Measurements from ENCODE around the gene TMEM170A.
"Not testable (repeated sequence)": the region's sequence is repeated elsewhere in the genome, so short reads cannot be mapped to it uniquely, and the experiment has no call there.

TMEM170A gene, protein sequence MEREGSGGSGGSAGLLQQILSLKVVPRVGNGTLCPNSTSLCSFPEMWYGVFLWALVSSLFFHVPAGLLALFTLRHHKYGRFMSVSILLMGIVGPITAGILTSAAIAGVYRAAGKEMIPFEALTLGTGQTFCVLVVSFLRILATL

GRCh38 chr16:75464122-75464918 lies at the start of gene TMEM170A:
TSS of gene TMEM170A (minus strand) at chr16:75464689. CDS start at chr16:75464600, 89 bp downstream.
- no peak for TF ChIP-seq ZNF274 (IDR thresholded peaks at IDR 0.05; ENCODE audit: low read depth, low read length)
- H3K4me3 ChIP-seq (ENCODE audit: low read length): peak within 1 kb of the TSS; percentile 80

- TF ChIP-seq ZNF274 (IDR thresholded peaks at IDR 0.05; ENCODE audit: low read depth, low read length): no peak
- H3K4me3 ChIP-seq (ENCODE audit: low read length): no peak overlapping the region
Measured at GRCh38 chr16:75506574-75506973, 42.1 kb upstream of the TMEM170A start.

GRCh38 chr16:75506107-75506506 lies 41.6 kb upstream of the TMEM170A start:
- H3K4me3 ChIP-seq (ENCODE audit: low read length): no peak overlapping the region
- TF ChIP-seq ZNF274 (IDR thresholded peaks at IDR 0.05; ENCODE audit: low read depth, low read length): no peak

GRCh38 chr16:75503801-75504200 lies 39.3 kb upstream of the TMEM170A start:
- H3K4me3 ChIP-seq (ENCODE audit: low read length): no peak overlapping the region
- no peak for TF ChIP-seq ZNF274 (IDR thresholded peaks at IDR 0.05; ENCODE audit: low read depth, low read length)

DNA sequence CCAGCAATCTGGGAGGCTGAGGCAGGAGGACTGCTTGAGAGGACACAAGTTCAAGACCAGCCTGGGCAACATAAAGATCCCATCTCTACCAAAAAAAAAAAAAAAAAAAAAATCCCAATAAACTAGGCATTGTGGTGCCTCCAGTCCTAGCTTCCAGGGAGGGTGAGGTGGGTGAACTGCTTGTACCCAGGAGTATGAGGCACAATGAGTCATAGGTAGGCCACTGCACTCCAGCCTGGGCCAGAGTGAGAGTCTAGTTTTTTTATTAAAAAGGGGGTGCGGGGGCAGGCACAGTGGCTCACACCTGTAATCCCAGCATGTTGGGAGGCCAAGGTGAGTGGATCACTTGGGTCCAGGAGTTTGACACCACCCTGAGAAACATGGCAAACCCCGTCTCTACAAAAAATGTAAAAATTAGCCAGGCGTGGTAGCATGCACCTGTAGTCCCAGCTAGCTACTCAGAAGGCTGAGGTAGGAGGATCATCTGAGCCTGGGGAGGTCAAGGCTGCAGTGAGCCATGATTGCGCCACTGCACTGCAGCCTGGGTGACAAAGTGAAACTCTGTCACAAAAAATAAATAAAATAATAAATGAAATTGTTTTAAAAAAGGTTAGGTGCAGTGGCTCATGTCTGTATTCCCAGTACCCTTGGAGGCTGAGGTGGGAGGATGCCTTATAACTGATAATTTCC lies 38.6 kb upstream of the TMEM170A start:
- no peak for TF ChIP-seq ZNF274 (IDR thresholded peaks at IDR 0.05; ENCODE audit: low read depth, low read length)
- H3K4me3 ChIP-seq (ENCODE audit: low read length): no peak overlapping the region

DNA sequence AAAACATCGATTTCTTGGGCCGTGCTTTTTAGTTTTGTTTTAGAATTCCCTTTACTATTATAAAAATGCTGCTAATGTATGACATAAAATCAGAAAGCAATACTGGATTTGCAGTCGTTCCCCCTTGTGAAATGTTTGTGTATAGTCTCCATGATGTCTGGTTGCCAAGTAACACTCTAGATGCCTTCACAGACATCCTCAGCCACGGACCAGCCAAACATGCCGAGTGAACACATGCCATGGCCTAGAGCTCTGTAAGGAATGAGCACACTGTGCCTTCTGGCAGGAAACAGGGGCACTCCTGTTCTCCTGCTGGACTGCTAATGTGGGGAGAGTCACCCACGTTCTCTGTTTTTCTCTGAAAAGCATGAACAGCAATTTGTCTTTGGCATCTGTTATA lies 37.3 kb upstream of the TMEM170A start:
- not testable (repeated sequence) for H3K4me3 ChIP-seq (ENCODE audit: low read length)

DNA sequence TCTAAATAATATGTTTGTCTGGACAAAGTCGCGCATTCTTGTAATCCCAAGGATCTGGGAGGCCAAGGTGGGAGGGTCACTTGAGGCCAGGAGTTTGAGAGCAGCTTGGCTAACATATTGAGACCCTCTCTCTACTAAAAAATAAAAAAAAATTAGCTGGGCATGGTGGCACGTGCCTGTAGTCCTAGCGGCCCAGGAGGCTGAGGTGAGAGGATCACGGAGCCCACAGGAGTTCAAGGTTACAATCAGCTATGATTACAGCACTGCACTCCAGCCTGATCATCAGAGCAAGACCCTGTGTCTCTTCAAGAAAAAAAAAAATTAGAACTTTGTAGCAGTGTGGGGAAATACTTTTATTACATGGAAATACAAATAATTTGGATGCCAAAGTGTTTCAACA lies 36.9 kb upstream of the TMEM170A start:
- no peak overlapping the region for H3K4me3 ChIP-seq (ENCODE audit: low read length)
- no peak for TF ChIP-seq ZNF274 (IDR thresholded peaks at IDR 0.05; ENCODE audit: low read depth, low read length)

GRCh38 chr16:75498605-75499322 lies 34.3 kb upstream of the TMEM170A start:
- not testable (repeated sequence) for H3K4me3 ChIP-seq (ENCODE audit: low read length)

GRCh38 chr16:75497558-75497957 lies 33.1 kb upstream of the TMEM170A start:
- no peak overlapping the region for H3K4me3 ChIP-seq (ENCODE audit: low read length)
- no peak for TF ChIP-seq ZNF274 (IDR thresholded peaks at IDR 0.05; ENCODE audit: low read depth, low read length)

DNA sequence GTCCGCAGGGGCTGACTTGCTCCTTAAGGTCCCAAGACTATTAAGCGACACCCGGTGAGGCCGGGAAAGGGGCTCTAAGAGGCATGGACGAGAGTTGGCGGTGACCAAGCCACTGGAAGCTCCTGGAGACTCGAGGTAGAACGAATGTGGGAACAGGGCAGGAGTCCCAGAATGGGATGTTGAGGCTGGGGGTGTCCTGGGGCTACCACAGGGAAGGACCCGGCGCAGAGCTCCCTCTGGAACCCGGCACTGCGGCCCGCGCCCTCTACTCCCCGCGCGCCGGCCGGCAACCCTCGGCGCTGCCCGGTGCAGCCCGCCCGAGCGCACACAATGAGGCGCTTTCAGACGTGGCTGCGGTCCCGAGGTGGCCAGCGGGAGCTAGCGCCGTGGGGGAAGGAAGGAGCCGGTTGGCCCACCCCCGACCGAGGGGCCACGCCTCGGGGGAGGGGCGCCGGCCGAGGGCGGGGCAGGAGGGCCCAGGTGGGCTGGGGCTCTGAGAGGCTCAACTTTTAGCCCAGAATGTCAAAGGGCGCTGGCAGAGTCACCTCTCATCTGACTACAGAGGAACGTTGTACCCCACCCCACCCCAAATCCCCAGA lies 30.7 kb upstream of the TMEM170A start, which contains the start of gene CHST6:
Gene CHST6, minus strand, starts transcription at position 366 of the 599 bp plus-strand sequence. CDS start 15,613 bp downstream, outside the sequence.
- peak within 1 kb of the TSS; percentile 16; the same call in 1 of the 2 replicates for H3K4me3 ChIP-seq (ENCODE audit: low read length)
- TF ChIP-seq ZNF274 (IDR thresholded peaks at IDR 0.05; ENCODE audit: low read depth, low read length): no peak

DNA sequence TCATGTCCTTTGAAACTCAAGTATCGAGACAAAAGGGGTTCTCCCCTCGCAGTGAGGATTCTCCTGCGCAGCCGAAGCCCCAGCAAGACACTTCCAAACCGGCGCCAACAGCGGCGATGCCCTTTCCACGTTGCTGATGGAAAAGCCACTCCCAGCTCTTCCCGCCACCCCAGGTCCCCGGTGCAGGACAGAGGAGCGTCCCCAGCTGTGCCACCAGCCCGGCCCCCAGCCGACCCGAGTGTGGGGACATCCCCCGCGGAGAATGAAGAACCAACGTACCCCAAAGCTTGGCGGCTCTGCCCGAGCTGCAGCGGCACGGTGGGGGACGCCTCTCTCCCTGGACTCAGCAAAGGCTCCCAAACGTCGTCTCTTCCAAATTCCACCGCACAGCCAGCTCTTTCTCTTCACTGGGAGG lies 30.2 kb upstream of the TMEM170A start:
- TF ChIP-seq ZNF274 (IDR thresholded peaks at IDR 0.05; ENCODE audit: low read depth, low read length): no peak
- H3K4me3 ChIP-seq (ENCODE audit: low read length): peak overlapping the region; percentile 16; the same call in 1 of the 2 replicates

GRCh38 chr16:75494184-75494583 lies 29.7 kb upstream of the TMEM170A start:
- no peak overlapping the region for H3K4me3 ChIP-seq (ENCODE audit: low read length)
- TF ChIP-seq ZNF274 (IDR thresholded peaks at IDR 0.05; ENCODE audit: low read depth, low read length): no peak

DNA sequence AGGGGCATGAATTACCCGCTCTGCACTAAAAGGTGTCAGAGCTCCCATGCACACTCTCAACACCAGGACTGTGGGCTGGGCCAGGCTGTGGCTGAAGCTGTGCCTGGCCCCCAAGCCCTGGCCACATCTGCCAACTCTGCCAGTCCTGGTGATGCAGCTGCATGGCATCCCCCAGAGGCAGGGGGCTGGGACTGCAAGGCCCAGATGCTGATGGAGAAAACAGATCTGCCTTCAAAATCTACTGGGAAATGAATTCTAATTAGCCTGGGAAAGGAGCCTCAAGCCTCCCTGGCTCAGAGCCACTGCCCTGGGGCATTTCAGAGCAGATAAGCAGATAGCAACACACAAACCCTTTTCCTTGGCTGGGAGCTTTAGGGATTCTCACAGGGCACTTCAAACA lies 27.4 kb upstream of the TMEM170A start:
- no peak for TF ChIP-seq ZNF274 (IDR thresholded peaks at IDR 0.05; ENCODE audit: low read depth, low read length)
- no peak overlapping the region for H3K4me3 ChIP-seq (ENCODE audit: low read length)

GRCh38 chr16:75488322-75488721 lies 23.8 kb upstream of the TMEM170A start:
- TF ChIP-seq ZNF274 (IDR thresholded peaks at IDR 0.05; ENCODE audit: low read depth, low read length): no peak

More at GRCh38 chr16:75488322-75488721, 23.8 kb upstream of the TMEM170A start:
- no peak overlapping the region for H3K4me3 ChIP-seq (ENCODE audit: low read length)
